ENCODE results near the gene MRPS14.
"Not testable (repeated sequence)": the region's sequence is repeated elsewhere in the genome, so short reads cannot be mapped to it uniquely, and the experiment has no call there.

Gene MRPS14

GRCh38 chr1:175045519-175045918 is 22.3 kb upstream of the MRPS14 start:
- H2AFZ ChIP-seq, result no peak overlapping the region
- no peaks in the 10 kb centered on the region for H3K4me1 ChIP-seq
- H3K36me3 ChIP-seq (ENCODE audit: control insufficient read depth, insufficient read depth, low read length), result no peaks in the 10 kb centered on the region
- H3K4me3 ChIP-seq (ENCODE audit: low read depth, low read length), result no peak overlapping the region
- H3K9me3 ChIP-seq (ENCODE audit: control insufficient read depth, low read length), result no peaks in the 10 kb centered on the region
- no peaks in the 10 kb centered on the region for H3K27me3 ChIP-seq (ENCODE audit: control insufficient read depth, insufficient read depth, low read length)
- H3K79me2 ChIP-seq, result no peaks in the 10 kb centered on the region
- no peak overlapping the region for H3K27ac ChIP-seq
- no peak overlapping the region for H3K4me2 ChIP-seq (ENCODE audit: low read length)
- no peak for TF ChIP-seq CTCF (IDR thresholded peaks at IDR 0.05)
- H3K9ac ChIP-seq, result no peak overlapping the region

GRCh38 chr1:175045097-175045496 is 21.9 kb upstream of the MRPS14 start:
- Histone ChIP-seq H3K9me3 (ENCODE audit: control insufficient read depth, low read length) (no peaks in the 10 kb centered on the region), H3K4me3 (ENCODE audit: low read depth, low read length) (no peak overlapping the region), H3K79me2 (no peaks in the 10 kb centered on the region), H3K4me2 (ENCODE audit: low read length) (no peak overlapping the region), H2AFZ (no peak overlapping the region), H3K27me3 (ENCODE audit: control insufficient read depth, insufficient read depth, low read length) (no peaks in the 10 kb centered on the region), H3K36me3 (ENCODE audit: control insufficient read depth, insufficient read depth, low read length) (no peaks in the 10 kb centered on the region), H3K4me1 (no peaks in the 10 kb centered on the region), H3K27ac (no peak overlapping the region), H3K9ac (no peak overlapping the region)
- no peak for TF ChIP-seq CTCF (IDR thresholded peaks at IDR 0.05)

- not testable (repeated sequence) for H3K4me3 ChIP-seq (ENCODE audit: low read depth, low read length); H2AFZ ChIP-seq; H3K4me2 ChIP-seq (ENCODE audit: low read length); H3K36me3 ChIP-seq (ENCODE audit: control insufficient read depth, insufficient read depth, low read length); H3K4me1 ChIP-seq; H3K9ac ChIP-seq; H3K27me3 ChIP-seq (ENCODE audit: control insufficient read depth, insufficient read depth, low read length); H3K9me3 ChIP-seq (ENCODE audit: control insufficient read depth, low read length); H3K27ac ChIP-seq; H3K79me2 ChIP-seq
Observed at GRCh38 chr1:175044591-175044990, 21.4 kb upstream of the MRPS14 start.

- H3K79me2 ChIP-seq, result no peaks in the 10 kb centered on the region
- no peak overlapping the region for H3K4me2 ChIP-seq (ENCODE audit: low read length)
- H3K9ac ChIP-seq, result no peak overlapping the region
- H3K27ac ChIP-seq, result no peak overlapping the region
- H2AFZ ChIP-seq, result no peak overlapping the region
- H3K27me3 ChIP-seq (ENCODE audit: control insufficient read depth, insufficient read depth, low read length), result no peaks in the 10 kb centered on the region
- no peaks in the 10 kb centered on the region for H3K36me3 ChIP-seq (ENCODE audit: control insufficient read depth, insufficient read depth, low read length)
- TF ChIP-seq CTCF (IDR thresholded peaks at IDR 0.05), result no peak
- H3K4me3 ChIP-seq (ENCODE audit: low read depth, low read length), result no peak overlapping the region
- no peaks in the 10 kb centered on the region for H3K4me1 ChIP-seq
- no peaks in the 10 kb centered on the region for H3K9me3 ChIP-seq (ENCODE audit: control insufficient read depth, low read length)
Observed at GRCh38 chr1:175043824-175044223, 20.6 kb upstream of the MRPS14 start.

GRCh38 chr1:175042650-175043049 is 19.4 kb upstream of the MRPS14 start:
- Histone ChIP-seq H3K27ac (no peak overlapping the region), H3K27me3 (ENCODE audit: control insufficient read depth, insufficient read depth, low read length) (no peaks in the 10 kb centered on the region), H3K9ac (no peak overlapping the region), H3K9me3 (ENCODE audit: control insufficient read depth, low read length) (no peaks in the 10 kb centered on the region), H3K79me2 (no peaks in the 10 kb centered on the region), H3K4me2 (ENCODE audit: low read length) (no peak overlapping the region), H3K36me3 (ENCODE audit: control insufficient read depth, insufficient read depth, low read length) (no peaks in the 10 kb centered on the region), H3K4me3 (ENCODE audit: low read depth, low read length) (no peak overlapping the region), H3K4me1 (no peaks in the 10 kb centered on the region), H2AFZ (no peak overlapping the region)
- TF ChIP-seq CTCF (IDR thresholded peaks at IDR 0.05), result no peak

All from parathyroid adenoma (tissue), 2 donors.